ENCODE measurements around the gene ZNF564. TPM values are rescaled to one million over a fixed set of nuclear protein-coding genes. Genes with fewer than 3 reads are reported as not detected.
"Not testable (repeated sequence)": the region's sequence is repeated elsewhere in the genome, so short reads cannot be mapped to it uniquely, and the experiment has no call there.

The ZNF564 gene
- polyA plus RNA-seq (ENCODE audit: insufficient read length): 4.5 TPM

DNA sequence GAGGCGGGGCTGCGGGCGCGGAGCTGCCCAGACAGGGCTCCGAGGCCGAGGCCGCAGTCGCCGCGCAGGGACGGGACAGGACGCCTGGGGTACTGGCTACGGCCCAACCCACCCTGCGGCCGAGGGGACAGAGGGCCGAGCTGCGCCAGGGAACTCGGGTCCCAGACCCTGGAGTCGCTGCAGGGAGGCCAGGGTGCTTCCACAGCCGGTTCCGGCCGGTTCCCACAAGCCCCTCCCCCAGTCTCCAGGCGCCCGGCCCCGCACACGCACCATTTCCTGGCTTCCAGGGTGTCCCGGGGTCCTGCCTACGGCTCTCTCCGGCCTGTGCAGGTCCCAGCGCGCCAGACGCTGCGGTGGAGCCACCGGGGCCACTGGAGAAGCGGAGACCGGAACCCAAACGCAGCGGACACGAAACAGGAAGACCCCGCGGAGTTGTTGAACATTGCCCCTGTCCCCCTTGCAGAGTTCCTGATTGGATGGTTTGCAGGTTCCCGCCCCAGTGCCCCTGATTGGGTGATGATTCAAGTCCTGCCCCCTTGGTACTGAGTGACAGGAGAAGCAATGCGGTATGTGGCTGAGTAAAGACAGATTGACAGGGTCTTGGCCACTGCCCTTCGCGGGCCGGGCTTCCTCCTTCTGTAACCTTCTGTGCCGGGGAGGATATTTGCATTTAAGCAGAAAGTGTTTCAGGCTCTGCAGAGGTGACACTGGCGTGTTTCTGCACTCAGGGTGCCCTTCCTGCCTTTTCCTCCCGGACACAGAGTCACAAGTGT lies at the start of gene ZNF564:
ZNF564 (minus strand) TSS at position 423 of the 773 bp plus-strand sequence; CDS start at position 273, 150 bp downstream.
- peak; percentile 98 for DNase-seq

DNA sequence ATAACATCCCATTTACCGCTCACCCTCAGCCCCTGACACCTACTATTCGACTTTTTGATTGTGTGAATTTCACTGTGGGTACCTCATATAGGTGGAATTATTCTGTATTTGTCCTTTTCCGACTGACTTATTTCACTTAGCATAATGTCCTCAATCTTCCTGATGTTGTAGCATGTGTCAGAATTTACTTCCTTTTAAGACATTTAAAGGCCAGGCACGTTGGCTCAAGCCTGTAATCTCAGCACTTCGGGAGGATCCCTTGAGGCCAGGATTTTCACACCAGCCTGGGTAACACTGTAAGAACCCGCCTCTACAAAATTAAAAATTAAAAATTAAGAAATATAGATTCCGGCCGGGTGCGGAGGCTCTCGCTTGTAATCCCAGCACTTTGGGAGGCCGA lies 46.3 kb upstream of the ZNF564 start:
- DNase-seq: no peak

DNA sequence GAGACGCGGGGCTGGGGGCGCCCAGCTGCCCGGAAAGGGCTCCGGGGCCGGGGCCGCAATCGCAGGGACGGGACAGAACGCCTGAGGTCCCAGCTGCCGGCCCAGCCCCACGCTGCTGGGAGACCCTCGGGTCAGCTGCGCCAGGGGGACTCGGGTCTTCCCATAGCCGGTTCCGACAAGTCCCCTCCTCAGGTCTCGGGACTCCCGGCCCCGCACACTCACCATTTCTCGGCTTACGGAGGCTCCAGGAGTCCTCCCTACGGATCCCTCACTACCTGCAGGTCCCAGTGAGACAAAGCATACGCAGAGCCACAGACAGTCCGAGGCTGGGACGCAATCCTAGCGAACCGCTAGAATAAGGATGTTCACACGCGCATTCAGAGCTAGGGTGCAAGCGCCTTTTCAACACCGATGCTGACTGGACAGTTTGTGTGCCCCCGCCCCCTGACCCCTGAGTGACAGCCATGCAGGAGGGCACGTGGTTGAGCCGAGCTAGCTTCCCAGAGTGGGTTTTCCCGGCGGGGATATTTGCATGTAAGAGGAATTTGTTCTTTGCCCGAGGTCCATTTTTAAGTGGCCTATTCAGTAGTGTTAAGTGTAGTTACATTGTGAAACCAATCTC lies 45.8 kb upstream of the ZNF564 start:
- no peak for DNase-seq

DNA sequence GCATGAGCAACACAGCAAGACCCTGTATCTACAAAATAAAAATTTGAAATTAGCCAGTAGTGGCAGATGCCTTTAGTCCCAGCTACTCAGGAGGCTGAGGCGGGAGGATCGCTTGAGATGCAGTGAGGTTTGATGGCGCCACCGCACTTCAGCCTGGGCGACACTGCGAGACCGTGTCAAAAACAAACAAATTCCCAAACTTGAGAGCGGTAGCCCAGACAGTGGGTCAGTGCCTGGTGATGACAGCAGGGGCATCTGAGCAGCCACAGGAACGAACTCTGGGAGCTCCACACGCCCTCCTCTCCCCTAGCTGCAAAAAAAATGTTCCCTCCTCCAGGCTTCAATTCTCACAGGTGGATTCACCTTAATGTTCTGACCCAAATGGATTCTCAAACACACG lies 45.2 kb upstream of the ZNF564 start:
- no peak for DNase-seq

DNA sequence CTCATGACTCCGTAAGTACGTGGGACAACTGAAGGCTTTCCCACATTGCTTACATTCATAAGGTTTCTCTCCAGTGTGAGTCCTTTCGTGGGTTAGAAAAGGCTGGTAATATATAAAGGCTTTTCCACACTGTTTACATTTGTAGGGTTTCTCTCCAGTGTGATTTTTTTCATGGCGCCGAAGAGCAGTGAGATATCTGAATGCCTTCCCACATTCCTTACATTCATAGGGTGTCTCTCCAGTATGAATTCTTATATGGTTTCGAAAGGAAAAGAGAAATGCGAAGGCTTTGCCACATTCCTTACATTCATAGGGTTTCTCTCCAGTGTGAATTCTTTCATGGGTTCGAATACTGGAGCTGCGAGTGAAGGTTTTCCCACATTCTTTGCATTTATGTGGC lies 29.8 kb upstream of the ZNF564 start:
- DNase-seq: no peak

DNA sequence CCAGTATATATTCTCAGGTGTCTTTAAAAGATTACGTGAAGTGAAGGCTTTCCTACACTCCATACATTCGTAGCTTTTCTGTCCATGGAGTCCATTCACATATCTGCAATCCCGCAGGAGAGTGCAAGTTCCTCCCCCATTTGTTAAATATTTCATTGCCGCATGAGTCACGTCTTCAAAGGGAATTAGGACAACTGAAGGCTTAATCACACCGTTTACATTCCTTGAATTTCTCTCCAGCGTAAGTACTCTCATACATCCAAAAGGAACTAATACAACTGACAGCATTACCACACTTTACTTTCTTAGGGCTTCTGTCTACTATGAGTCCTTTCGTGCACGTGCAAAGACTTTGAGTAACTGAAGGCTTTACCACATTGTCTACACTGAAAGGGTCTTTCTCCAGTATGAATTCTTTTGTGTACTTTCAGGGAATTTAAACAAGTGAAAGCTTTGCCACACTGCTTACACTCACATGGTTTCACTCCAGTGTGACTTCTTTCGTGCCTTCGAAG lies 29.0 kb upstream of the ZNF564 start:
- no peak for DNase-seq

DNA sequence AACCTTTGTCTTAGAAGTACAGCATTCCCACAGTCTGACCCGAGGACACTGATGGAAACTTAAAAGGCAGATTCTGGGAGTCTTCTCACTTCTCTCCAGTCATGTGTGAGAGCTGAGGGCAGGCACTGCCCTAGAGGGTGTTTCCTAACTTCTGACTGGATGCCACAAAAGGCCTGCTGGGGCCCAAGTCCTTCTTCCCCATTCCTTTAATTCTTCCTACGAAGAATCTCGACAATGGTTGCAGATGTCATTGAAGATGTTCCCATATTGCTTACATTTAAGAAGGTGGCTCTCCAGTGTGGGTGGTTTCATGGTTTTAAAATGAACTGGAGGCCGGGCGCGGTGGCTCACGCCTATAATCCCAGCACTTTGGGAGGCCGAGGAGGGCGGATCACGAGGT lies 27.4 kb upstream of the ZNF564 start:
- DNase-seq: no peak

DNA sequence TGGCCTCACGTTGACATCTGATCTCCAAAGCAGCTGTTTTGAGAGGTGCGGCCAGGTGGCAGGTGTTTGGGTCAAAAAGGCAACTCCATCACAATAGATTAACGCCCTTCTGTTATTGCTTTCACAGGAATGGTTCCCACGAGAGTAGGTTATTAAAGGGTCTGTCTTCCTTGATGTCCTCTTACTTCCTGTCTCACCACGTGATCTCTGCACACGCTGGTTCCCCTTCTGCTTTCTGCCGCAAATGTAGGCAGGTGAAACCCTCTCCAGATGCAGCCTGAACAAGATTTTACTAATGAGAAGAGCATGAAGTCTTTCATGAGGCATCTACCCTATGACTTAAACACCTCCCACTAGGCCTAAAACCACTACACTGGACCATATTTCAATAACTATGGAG lies 22.8 kb upstream of the ZNF564 start:
- no peak for DNase-seq

DNA sequence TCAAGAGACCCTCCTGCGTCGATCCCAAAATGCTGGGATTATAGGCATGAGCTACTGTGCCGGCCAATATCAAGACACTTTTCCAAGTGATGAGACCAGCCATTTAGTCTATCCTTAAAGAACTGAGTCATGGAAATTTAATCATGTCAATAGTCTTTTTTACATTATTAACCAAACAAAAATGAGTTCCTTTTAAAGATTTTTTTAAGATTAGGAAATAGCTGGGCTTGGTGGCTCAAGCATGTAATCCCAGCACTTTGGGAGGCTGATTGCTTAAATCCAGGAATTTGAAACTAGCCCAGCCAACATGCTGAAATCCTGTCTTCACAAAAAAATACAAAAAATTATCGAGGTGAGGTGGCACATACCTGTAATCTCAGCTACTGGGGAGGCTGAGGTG lies 16.7 kb upstream of the ZNF564 start:
- no peak for DNase-seq

DNA sequence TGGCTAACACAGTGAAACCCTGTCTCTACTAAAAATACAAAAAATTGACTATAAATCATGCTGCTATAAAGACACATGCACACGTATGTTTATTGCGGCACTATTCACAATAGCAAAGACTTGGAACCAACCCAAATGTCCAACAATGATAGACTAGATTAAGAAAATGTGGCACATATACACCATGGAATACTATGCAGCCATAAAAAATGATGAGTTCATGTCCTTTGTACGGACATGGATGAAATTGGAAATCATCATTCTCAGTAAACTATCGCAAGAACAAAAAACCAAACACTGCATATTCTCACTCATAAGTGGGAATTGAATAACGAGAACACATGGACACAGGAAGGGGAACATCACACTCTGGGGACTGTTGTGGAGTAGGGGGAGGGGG lies 15.1 kb upstream of the ZNF564 start:
- DNase-seq: not testable (repeated sequence)

DNA sequence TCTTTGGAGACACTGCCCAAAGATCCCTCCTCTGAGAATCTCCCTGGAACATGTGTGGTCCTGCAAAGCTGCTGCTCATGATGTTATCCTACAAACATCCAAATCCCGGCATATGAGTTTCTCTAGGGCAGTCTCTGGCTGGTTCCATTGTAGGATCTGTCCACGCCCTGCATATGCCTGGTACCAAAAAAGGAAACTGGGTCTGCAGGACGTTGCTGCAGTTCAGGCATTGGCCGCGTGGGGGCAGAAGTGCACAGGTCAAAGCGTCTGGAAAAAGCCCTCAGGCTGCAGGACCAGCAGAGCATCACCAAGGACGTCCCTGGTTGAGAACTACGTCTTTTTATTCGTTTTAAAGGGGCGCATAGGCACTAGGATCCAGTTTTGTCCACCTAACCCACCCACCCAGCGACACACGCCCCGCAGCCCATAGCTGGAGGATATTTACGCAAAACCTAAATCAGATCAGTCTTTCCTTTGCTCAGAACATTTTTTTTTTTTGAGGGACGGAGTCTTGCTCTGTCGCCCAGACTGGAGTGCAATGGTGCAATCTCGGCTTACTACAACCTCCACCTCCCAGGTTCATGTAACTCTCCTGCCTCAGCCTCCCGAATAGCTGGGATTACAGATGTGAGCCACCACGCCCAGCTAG lies 12.9 kb upstream of the ZNF564 start:
- DNase-seq: peak; percentile 78

DNA sequence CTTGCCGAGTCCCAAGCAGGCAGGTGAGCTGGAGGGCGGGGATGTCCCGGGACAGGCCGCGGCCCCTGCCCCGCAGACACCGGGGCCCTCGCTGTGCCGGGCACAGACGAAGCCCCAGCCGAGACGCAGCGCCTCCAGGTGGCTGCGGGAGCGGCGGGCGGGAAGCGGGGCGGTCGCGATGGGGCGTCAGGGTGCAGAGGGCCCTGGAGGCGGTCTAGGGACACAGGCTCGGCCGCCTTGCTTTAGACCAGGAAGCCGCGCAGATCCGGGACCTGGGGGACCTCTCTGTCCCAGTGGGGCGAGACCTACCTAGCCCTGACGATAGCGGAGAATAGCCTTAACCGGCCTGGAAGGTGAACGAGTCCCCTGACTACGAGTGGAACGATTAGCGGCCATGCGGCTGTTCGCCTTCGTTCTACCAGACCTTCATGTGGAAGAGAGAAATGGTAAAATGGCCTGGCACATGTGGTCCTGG lies 4.2 kb upstream of the ZNF564 start:
- no peak for DNase-seq

DNA sequence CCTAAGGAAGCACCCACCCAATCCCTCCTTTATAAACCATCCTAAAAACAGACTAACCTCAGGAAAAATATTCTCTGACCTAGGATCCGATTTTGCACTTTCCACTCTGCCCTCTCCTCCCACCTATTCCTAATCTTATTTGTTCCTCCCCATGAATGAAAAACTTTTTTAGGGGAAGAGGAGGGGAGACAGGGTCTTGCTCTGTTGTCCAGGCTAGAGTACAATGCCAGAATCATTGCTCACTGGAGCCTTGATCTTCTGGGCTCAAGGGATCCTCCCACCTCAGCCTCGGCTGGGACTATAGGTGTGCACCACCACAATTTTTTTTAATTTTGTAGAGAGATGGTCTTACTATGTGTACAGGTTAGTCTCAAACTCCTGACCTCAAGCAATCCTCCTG lies 4.4 kb downstream of the ZNF564 start:
- no peak for DNase-seq

DNA sequence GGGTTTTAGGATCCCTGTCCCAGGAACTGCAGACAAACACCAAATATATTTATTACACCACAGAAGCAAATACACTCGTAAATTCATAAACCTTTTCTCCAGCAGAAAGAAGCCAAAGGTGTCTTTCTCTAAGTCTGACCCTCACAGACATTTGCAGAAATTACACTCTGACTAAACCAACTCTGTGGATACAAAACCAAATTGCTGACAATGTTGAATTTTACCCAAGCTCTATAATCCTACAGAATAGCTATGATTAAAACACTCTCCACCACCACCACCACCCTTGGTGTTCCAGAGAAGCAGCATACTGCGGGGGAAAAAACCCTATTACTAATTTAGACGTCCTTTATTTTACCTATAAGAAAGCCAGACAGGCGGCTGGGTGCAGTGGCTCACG lies 5.2 kb downstream of the ZNF564 start:
- DNase-seq: no peak

DNA sequence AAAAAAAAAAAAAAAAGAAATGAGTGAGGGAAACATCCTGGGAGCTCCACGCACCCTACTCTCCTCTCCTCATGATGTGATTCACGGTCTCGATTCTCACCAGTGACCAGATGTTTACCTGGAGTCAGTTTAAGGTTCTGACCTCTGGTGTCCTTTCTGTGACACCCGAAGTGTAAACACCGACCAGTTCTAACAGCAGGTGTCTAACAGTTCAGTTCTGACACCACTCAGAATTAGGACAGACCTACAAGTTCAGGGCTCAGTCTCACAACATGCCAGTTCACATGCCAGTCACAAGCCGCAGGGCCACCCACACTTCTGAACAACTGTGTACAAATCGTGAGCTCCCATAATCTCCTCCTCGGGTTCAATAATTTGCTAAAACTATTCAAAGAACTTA lies 6.0 kb downstream of the ZNF564 start:
- no peak for DNase-seq

DNA sequence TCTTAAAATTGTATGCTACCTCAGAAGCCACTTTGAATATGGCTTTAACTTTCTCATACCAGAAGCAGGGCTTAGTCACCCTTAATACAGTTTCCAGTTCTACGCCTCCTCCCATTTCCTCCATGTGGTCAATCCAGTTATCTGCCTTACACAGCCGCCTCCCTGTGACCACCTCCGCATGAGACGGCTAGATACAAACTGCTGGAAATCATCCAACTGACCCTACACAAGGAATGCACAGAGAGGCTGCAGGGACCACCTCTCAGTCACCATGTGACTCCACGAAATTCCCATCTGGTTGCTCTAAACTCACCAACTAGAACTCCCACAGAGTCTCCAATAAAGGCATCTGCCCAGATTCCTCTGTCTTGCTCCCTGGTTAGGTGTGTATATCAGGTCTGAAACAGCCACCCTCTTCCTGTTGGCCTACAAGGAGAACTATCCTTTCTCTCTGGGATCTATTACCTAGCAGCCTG lies 6.8 kb downstream of the ZNF564 start:
- no peak for DNase-seq

DNA sequence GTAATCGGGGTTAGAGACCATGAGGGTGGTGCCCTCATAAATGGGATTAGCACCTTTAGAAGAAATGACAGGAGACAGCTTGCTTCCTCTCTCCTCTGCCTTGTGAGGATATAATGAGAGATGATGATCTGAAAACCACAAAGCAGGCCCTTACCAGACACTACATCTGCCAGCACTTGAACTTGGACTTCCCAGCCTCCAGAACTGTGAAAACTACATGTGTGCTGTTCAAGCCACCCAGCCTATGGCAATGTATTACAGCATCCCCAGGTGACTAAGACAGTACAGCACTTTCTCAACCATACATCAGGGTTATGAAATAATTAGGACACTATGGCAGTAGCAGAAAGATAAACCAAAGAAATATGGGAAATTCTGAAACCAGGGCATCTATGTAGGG lies 7.4 kb downstream of the ZNF564 start:
- DNase-seq: no peak

DNA sequence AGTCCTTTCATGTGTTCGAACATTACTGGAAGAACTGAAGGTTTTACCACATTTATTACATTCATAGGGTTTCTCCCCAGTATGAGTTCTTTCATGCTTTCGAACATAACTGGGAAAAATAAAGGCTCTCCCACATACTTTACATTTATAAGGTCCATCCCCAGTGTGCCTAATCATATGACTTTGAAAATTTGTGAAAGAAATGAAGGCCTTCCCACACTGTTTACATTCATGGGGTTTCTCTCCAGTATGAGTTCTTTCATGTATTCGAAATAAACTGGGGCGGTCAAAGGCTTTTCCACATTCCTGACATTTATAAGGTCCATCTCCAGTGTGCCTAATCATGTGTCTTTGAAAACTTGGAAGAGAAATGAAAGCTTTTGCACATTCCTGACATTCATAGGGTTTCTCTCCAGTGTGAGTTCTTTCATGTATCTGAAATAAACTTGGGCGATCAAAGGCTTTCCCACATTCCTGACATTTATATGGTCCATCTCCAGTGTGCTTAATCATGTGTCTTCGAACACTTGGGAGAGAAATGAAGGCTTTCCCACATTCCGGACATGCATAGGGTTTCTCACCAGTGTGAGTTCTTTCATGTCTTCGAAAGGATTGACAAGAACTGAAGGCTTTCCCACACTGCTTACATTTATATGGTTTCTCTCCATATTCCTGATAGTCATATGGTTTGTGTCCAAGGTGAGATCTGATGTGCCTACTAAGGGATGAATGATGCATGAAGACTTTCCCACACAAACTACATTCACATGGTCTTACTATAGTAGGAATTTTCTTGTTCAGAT lies 24.0 kb downstream of the ZNF564 start:
- no peak for DNase-seq

DNA sequence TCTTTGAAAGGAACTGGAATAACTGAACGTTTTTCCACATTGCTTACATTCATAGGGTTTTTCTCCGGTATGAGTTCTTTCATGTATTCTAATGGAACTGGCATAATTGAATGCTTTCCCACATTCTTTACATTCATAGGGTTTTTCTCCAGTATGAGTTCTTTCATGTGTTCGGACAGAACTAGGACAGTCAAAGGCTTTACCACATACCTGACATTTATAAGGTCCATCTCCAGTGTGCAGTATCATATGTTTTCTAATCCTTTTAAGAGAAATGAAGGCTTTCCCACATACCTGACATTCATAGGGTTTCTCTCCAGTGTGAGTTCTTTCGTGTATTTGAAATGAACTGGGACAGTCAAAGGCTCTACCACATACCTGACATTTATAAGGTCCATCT lies 24.7 kb downstream of the ZNF564 start:
- no peak for DNase-seq

DNA sequence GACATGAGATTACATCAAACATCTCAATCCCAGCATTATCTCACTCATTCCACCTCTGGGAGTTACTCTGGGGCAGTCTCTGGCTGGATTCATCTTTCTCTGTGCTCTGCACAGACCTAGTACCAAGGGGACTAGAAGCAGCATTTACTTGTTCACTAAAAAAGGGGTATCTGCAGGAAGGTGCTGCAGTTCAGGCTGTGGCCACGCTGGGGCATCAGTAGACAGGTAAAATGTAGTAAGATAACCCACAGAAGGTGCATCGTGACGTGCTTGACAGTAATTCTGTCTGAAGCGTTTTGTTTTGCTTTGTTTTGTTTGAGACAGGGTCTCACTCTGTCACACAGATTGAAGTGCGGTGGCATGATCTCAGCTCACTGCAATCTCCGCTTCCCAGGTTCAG lies 29.3 kb downstream of the ZNF564 start:
- no peak for DNase-seq

DNA sequence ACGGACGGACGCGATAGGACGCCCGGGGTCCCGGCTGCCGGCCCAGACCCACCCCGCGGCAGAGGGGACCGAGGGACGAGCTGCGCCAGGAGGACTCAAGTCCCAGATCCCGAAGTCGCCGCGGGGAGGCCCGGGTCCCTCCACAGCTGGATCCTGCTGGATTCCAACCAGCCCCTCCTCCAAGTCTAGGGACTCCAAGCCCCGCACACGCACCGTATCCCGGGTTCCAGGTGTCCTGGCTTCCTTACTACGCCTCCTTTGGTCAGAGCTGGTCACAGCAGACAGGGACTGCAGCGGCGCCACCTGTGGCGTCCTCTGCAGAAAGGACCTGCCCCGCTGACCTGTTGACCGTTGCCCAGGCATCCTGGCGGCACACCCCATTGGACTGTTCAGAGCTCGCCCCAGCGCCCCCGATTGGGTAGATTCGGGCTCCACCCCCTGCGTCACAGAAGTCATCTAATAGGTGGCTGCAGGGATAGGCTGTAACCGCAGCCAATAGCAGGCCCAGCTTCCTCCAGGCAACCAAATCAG lies 37.7 kb downstream of the ZNF564 start:
- no peak for DNase-seq

DNA sequence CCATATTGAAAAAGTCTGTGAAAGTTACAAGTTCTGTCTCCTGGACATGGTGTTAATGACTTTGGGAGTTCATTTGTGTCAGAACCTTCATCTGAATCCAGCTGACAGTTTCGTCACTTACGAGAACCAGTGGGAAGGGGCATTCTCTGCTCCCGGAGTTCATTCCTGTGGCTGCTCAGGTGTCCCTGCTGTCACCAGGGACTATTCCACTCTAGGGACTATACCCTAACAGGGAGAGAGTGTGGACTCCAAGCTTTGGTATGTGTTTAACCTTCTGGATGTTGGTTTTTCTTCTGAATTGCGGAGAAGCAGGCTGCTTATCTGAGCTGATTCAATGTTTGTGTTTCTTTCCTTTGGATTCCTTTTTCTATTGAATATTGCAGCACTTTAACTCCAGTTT lies 54.2 kb downstream of the ZNF564 start:
- DNase-seq: no peak
